HG03520 (cell line): ENCODE results near the gene EDEM3.
"Not testable (repeated sequence)": the region's sequence is repeated elsewhere in the genome, so short reads cannot be mapped to it uniquely, and the experiment has no call there.

Source experiments
- ATAC-seq: cut with Tn5 transposase; IDR thresholded peaks from one replicate; pipeline ENCODE4 v1.9.1; 2021; ENCODE audit warnings: mild to moderate bottlenecking, moderate library complexity; ENCODE audit not compliant: unreplicated experiment

Gene EDEM3

DNA sequence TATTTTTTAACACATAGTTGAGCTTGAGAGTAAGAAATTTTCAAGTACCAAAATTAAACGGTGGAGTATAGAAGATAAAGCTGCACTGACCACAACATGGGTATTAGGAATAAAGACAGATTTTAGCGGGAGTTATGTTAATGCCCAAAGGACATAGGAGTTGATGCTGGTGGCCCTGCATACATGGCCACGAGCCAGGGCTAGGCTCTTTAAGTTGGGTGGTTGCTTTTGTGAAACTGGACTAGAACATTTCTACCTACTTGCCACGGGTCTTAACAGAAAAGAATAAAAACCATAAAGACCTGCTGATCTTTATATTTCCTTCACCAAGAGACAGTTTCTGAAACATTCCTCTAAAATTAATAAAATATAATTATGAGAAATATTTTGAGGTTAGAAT lies 14.9 kb downstream of the EDEM3 start:
- no peak for ATAC-seq

DNA sequence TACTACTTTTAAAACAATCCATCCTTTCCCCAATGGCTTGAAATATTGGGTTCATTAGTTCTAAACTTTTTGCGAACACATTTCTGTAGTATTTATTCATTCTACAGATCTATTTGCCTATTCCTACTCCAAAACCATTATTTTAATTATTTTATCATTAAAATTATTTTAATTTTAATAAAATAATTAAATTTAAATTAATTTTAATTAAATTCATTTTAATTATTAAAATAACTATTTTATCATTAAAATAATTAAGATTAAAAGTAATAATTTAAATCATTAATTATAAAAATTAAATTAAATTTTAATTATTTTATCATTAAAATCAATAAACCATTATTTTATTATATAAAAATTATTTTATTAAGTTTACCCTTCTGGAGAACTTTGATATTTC lies 15.6 kb downstream of the EDEM3 start:
- no peak for ATAC-seq

DNA sequence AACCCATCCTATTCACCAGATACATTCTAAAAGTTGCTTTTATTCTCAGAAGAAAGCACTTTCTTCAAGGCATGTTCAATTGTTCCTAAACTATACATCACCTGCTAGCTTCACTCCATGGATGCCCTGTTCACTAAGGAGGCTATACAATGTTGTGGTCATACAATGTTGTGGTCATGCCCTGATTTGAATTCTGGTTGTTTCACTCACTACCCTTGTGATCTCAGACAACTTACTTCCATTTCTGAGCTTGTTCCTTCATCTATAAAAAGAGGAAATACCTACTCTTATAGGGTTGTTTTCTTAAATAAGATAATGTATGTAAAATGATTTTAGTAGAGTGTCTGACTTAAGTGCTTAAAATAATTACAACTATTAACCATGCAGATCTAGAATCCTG lies 19.7 kb downstream of the EDEM3 start:
- ATAC-seq = no peak

DNA sequence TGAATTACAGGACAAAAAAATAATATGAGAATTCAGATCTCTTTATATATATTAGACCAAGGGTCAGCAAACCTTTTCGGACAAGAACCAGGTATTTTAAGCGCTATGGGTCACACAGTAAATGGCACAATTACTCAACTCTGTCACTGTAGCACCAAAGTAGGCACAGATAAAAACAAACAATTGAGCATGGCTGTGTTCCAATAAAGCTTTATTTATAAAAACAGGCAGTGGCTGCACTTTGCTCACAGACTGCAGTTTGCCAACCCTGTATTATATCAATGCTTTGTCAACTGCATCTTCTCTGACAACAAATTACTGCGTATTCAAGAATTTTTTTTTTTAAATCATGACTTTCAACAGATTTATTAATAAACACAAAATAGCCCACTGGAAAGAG lies 29.8 kb downstream of the EDEM3 start:
- no peak for ATAC-seq

DNA sequence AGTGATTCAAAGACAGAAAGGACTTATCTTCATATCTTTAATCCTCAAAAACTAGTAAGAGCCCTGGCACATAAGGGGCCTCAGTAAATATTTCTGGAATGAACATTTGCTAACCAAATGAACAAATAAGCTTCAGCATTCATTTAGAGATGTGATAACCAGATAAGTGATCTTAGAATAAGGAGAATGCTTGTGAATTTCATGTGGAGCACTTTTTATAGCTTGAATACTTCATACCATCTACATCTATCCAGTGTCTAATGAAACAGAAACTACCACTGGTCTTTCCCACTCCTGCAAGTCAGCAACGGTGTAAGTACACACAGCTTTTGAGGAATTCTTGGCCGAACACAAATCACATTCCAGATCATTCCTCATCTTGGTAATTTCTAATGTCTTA lies 38.5 kb downstream of the EDEM3 start:
- ATAC-seq = no peak

DNA sequence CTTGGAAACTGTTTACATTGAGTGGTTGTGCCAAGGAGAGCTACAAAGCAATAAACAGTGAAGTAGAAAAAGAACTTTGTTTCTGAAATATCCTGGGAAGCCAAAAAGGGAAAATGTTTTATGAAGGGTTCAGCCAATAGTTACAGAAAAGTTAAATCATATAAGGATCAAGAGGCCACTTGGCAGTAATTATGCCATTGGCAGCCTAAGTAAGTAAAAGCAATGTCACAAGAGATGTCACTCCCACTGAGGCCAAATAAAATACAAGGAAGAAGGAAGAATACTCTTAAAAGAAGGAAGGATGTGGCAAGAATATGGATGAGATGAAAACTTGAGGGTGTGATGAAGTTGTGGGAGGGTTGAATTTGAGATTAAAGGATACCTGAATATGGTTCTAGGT lies 45.2 kb downstream of the EDEM3 start:
- ATAC-seq = no peak

DNA sequence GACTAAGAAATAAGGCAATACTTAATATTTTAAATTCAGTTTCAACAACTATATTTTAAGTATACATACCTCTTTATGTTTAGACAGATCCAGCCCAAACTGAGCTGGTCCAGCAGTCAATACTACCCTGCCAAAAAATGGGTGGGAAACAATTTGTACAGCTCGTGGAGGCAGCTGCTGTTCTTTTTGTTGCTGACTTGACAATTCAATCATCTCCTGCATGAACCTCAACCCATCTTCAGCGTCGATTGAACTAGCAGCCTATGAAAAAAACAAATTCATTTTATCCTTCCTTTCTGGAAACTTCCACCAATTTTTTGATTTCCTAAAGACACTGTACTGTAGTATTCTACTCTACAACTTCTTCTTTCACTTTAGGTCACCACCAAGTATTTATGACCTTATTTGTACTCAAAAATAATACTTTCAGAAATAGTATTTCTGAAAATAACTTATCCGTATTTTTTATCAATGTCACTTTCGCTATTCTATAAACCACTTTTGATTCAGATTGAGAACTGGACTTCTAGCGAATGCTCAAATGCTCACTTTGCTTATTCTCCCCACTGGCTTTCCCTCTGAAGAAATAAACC lies 46.5 kb downstream of the EDEM3 start:
- ATAC-seq = no peak

DNA sequence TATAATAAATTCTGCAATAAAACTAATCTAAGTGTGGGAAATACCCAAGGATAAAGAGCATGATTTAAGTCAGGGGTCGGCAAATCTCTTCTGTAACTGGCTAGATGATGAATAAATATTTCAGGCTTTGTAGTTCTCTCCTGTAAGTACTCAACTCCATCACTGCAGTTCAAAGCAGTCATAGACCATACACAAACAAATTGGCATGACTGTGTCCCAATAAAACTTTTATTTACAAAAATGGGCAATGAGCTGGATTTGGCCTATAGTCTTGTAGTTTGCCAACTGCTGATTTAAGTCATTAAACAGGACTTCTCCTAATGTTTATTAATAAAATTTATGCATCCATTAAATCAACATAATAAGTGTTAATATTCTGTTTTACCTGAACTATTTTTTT lies 49.4 kb downstream of the EDEM3 start:
- no peak for ATAC-seq

DNA sequence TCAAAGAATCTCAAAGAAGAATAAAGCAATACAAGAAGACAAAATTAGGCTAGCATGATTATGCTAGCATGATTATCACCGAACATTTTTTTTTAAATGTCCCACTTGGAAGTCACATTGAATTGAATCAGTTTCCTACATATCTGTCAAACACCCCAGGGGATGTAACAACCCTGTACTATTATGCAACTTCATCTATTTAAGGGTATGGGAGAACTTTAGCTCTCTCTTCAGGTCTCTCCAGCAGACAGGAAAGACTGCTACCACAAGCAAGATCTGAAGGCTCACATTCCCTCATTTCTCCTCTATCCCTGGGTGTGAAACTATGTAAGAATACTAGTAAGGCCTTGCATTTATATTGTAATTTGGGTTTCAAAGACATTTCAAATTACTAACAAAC lies 52.8 kb downstream of the EDEM3 start:
- ATAC-seq = no peak

DNA sequence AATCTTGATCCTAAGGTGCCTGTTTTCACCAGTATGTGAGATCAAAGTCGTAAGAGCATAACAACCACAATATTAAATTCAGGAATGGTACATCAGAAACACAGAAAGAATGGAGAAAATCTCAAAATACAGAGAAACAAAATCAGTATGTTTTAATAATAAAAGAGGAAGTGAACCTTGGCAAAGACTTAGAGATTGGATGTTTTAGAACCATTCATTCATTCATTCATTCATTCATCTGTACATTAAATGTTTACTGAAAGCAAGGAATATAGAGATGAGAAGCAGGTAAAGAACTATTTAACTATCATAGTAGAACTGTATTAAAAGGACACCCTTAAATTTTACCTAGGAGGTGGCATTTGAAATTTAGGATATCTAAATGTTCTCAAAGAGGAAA lies 55.7 kb downstream of the EDEM3 start:
- no peak for ATAC-seq

DNA sequence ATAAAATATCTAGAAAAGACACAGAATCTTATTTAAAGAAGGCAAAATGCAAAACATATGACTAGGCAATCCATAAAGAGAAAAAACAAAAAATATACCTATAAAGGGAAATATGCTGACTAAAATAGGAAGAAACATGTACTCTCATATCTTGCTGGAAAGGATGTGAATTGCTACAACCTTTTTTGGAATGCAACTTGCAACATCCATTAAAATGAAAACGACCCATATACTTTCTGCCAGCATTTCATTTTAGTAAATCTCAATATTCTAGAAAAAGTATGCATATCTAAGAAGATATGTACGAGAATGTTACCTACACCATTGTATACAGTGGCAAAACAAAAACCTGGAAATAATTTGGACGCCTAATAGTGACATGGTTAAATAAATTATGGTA lies 56.6 kb downstream of the EDEM3 start:
- no peak for ATAC-seq

DNA sequence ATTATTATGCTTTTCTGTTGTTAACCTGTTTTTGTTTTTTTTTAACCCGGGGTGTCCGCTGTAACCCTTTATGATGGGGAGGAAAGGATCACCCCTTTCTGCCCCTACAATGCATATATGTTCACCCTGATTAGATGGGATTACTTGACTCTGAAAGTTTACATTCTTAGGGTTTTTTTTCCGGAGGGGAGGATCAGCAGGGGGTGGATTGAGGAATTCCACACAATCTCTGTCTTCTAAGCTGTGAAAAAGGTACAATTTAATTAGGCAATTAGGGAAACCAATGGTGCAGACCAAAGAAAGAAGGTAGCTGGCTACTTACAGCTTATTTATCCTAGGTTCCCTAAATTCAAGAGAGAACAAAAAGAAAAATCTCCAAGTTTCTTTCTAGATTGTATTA lies 58.3 kb downstream of the EDEM3 start:
- no peak for ATAC-seq

DNA sequence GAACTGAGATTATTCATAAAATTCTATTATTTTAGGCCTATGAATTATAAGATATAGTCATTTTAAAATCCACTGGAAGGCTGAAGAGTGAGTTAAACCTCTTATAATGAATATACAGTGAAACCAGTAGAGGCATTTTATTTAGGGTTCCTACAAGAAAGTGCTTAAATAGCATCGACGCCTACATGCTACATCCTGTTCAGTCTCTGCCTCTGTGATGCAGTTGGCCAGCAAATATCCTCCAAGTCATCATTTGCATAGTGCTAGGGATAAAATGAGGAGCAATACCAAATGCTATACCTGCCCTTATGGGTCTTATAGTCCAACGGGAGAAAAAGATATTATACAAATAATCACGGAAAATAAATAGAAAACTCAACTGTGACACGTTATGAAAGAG lies 59.6 kb downstream of the EDEM3 start:
- ATAC-seq = no peak

DNA sequence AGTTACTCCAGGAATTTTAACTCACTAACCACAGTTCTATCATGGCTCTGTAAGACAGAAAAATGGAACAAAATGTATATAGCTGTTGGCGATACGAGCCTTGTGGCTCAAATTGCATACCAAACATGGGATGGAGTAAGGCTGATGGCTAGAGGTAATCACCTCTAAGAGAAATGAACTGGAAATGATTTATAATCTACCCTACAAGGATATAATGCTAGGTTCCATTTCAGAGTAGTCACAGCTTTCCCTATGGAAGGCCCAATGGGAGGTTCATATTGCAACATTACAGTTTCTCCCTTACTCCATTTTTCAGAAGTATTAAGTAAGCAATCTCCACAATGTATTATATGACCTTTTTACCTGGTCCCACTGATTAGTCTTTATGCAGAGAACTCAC lies 61.6 kb downstream of the EDEM3 start:
- no peak for ATAC-seq

DNA sequence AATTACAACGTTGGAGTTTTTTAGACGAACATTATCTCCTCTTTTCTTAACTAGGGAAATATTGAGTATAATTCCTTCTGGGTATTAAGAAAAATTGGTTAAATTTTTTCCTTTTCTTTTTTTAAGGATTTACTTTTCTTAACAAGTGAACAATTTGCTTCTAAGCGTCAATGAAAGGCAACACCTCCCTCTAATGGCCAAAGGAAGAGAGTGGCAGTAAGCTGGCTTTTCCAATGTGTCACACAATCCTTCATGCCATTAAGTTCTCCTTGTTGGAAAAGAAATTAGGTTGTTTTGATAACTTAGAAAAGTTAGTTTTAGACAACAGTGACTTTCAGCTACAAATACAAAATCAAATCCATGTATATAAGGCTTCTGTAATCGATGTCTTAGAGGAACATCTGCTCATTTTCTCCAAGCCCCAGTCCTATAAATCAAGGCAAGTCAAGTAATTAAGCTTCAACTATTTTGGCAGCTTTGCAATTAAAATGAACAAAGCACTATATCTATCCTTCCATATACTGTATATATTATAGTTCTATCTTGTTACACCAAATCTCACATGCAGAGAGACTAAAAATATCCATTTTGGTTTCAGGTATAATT lies 62.8 kb downstream of the EDEM3 start:
- no peak for ATAC-seq

DNA sequence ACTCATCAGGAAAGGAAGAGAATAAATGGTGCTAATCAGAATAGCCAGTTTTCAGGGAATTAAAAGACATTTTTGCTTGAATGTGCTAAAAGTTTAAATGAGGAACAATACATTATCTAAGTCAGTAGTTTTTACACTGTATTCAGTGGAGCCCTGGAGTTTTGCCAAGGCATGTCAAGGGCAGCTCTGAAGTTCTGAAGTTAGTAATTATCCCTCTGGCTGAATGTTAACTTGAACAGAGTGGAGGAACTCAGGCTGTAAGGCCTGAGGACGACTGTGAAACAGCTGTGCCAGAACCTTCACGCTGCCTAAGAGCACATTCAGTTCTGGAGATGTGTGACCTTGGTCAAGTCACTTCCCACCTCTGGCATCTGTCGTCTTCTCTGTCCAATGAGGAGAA lies 68.1 kb downstream of the EDEM3 start:
- ATAC-seq = no peak

DNA sequence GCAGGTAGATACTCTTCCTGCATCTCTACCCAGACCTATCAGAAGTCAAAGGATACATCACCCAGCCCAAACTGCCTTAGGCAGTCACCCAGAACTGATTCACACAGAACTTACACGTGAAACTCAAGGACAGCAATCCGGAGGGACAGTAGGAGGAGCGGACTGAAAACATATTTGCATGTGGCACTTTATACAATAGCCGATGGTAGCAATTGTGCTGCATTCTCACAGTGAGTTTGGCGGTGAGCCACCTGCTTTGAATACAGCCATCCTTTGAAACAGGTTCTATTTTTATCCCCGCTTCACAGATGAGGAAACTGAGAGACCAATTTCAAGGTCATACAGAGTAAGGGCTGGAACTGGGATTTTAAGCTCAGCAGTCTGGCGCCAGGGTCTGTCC lies 69.5 kb downstream of the EDEM3 start:
- ATAC-seq = peak; percentile 81

DNA sequence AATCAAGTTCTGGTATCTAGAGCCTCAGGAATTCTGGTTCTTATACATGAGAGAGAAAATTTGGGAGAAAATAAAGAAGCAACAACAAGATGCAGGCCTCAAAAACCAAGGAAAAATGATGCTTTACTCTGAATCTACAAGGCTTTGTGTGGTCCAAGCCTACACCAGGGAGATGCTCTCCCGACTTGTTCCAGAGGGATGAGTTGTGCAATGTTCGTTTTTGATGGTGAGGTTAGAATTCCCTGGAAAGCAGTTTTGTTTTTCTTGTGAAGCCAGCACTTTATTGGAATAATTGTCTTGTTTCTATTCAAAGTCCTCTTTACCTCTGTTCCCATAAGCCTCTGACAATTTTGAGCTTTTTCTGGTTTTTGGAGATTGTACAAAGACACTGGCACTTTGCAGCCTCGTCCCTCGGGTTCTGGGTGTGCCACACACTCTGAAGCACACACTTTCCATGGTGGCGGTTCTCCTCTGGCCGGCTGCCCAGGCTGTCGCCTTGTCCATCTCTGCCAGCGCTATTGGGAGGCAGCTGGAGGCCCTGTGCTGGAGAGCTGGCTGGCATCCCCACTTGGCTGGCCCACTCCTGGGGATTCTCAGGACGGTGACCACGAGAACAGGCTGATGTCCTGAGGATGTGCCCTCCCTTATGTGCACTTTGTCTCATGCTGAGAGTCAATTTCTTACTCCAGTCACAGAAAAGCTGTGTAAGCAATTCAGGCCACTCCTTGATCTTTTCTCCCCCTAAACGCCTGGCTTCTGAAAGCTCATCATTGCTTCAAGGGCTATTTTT lies 70.2 kb downstream of the EDEM3 start:
- ATAC-seq = peak; percentile 15

DNA sequence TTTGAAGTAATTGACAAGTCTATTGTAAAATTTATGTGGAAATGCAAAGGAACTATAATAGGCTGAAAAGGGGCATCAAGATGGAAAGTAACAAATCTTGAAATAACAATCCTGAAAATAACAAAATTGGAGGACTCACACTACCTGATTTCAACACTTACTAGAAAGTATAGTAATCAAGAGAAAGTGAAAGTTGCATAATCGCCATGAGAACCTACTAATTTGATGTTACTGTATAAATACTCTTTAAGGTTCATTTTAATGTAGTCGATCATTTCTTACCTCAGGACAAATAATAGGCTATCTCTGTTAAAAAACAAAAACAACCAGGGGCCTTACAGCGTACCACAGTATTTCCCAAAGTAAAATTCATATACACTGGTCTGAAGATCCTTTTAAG lies 71.7 kb downstream of the EDEM3 start:
- no peak for ATAC-seq

DNA sequence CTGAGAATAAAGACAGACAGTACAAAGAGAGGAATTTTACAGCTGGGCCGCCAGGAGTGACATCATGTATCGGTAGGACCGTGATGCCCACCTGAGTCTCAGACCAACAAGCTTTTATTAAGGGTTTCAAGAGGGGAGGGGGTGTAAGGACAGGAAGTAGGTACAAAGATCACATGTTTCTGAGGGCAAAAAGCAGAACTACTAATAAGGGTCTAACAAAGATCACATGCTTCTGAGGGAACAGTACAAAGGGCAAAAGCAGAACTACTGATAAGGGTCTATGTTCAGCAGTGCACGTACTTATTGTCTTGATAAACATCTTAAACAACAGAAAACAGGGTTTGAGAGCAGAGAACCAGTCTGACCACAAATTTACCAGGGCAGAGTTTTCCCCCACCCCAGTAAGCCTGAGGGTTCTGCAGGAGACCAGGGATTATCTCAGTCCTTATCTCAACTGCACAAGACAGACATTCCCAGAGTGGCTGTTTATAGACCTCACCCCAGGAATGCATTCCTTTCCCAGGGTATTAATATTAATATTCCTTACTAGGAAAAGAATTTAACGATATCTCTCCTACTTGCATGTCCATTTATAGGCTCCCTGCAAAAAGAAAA lies 73.9 kb downstream of the EDEM3 start:
- ATAC-seq = not testable (repeated sequence)

DNA sequence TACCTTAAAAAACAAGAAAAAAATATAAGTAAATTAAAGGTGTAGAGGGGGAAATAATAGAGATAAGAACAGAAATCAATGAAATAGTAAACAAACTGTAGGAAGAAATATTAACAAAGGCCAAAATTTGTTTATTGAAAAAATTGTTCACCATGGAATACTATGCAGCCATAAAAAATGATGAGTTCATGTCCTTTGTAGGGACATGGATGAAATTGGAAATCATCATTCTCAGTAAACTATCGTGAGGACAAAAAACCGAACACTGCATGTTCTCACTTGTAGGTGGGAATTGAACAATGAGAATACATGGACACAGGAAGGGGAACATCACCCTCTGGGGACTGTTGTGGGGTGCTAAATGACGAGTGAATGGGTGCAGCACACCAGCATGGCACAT lies 75.2 kb downstream of the EDEM3 start:
- ATAC-seq = not testable (repeated sequence)

DNA sequence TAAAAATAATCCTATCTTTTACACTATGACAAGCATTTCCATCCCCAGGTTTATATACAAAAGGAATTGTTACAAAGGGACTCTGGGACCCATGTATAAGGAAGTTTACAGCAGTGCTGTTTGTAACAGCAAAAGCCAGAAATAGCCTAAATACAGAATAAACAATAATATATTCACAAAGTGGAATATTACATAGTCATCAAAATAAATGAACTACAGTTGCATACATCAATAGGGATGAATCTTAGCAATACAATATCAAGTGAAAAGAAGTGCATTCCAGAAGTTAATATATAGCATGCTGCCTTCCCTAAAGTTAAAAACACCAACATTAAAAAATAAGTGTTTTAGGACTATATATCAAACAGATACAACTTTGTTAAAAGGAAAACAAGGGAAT lies 77.3 kb downstream of the EDEM3 start:
- ATAC-seq = no peak
